ENCODE data around the gene PLD6.
"Not testable (repeated sequence)": the region's sequence is repeated elsewhere in the genome, so short reads cannot be mapped to it uniquely, and the experiment has no call there.

Gene PLD6

GRCh38 chr17:17206124-17206912, at the start of gene PLD6:
Gene PLD6, minus strand, starts transcription at chr17:17206333. Its CDS starts 47 bp downstream, at chr17:17206286.
- FAIRE-seq: no peak

GRCh38 chr17:17255689-17256088, 49.6 kb upstream of the PLD6 start:
- not testable (repeated sequence) for FAIRE-seq

- FAIRE-seq: no peak
Measured at GRCh38 chr17:17254036-17254435, 47.9 kb upstream of the PLD6 start.

- no peak for FAIRE-seq
Measured at GRCh38 chr17:17253406-17253805, 47.3 kb upstream of the PLD6 start.

- no peak for FAIRE-seq
Measured at GRCh38 chr17:17252149-17252661, 46.1 kb upstream of the PLD6 start.

- no peak for FAIRE-seq
Measured at GRCh38 chr17:17246879-17247278, 40.7 kb upstream of the PLD6 start.

GRCh38 chr17:17243163-17243562, 37.0 kb upstream of the PLD6 start:
- no peak for FAIRE-seq

- no peak for FAIRE-seq
Measured at GRCh38 chr17:17242246-17242645, 36.1 kb upstream of the PLD6 start.

GRCh38 chr17:17241656-17242055, 35.5 kb upstream of the PLD6 start:
- no peak for FAIRE-seq

GRCh38 chr17:17239832-17240231, 33.7 kb upstream of the PLD6 start:
- FAIRE-seq: no peak

- peak; percentile 69 for FAIRE-seq
Measured at GRCh38 chr17:17237026-17237799, 31.1 kb upstream of the PLD6 start, which contains the start of gene FLCN. Gene FLCN, minus strand, starts transcription at chr17:17237168. Its CDS starts 9,031 bp downstream, at chr17:17228137.

- FAIRE-seq: no peak
Measured at GRCh38 chr17:17236295-17237025, 30.3 kb upstream of the PLD6 start.

- FAIRE-seq: no peak
Measured at GRCh38 chr17:17235212-17236174, 29.4 kb upstream of the PLD6 start.

- no peak for FAIRE-seq
Measured at GRCh38 chr17:17232303-17232621, 26.1 kb upstream of the PLD6 start.

GRCh38 chr17:17231621-17232302, 25.6 kb upstream of the PLD6 start:
- FAIRE-seq: no peak

- no peak for FAIRE-seq
Measured at GRCh38 chr17:17229416-17230384, 23.6 kb upstream of the PLD6 start.

- no peak for FAIRE-seq
Measured at GRCh38 chr17:17228521-17229279, 22.6 kb upstream of the PLD6 start.

GRCh38 chr17:17227608-17228520, 21.7 kb upstream of the PLD6 start:
- FAIRE-seq: no peak
